HepG2 (cell line): Measurements from ENCODE around the gene TNS1. TPM values are rescaled to one million over a fixed set of nuclear protein-coding genes. Genes with fewer than 3 reads are reported as not detected.

ENCODE experiments used
- HMG20B ChIP-seq: conservative IDR thresholded peaks from 2 replicates; pipeline ENCODE4 v1.6.1; 2016; ENCODE audit warnings: missing genetic modification reagents, missing compliant biosample characterization
- NCOA5 ChIP-seq: sonication (generic); formaldehyde crosslinking; IDR thresholded peaks from 2 replicates; pipeline ENCODE4 v1.4.0; 2020; ENCODE audit warnings: missing genetic modification reagents
- SMARCE1 ChIP-seq: fragments of 450-650 bp; IDR thresholded peaks from 2 replicates; pipeline ENCODE4 v1.6.1; 2017; ENCODE audit warnings: borderline replicate concordance
- SRF ChIP-seq: IDR thresholded peaks from 2 replicates; pipeline ENCODE4 v1.6.1; 2011; ENCODE audit warnings: mild to moderate bottlenecking, low read depth, low read length, moderate library complexity
- ZBTB7A ChIP-seq: sonication (generic); formaldehyde crosslinking; IDR thresholded peaks from 2 replicates; pipeline ENCODE4 v1.8.0; 2022; ENCODE audit warnings: mild to moderate bottlenecking, missing genetic modification reagents
- ZNF180 ChIP-seq: sonication (generic); formaldehyde crosslinking; IDR thresholded peaks from 2 replicates; pipeline ENCODE4 v1.4.0; 2020; ENCODE audit warnings: low read depth, missing genetic modification reagents, borderline replicate concordance
- ZSCAN21 ChIP-seq: sonication (generic); formaldehyde crosslinking; IDR thresholded peaks from 2 replicates; pipeline ENCODE4 v1.8.0; 2022; ENCODE audit warnings: mild to moderate bottlenecking, missing genetic modification reagents, moderate library complexity, borderline replicate concordance
- polyA plus RNA-seq, 8 experiments: library from polyadenylated mRNA; depleted of rRNA in 3 of 8; stranded (reverse) in 7 of 8; unstranded in 1 of 8; fragments of >200 nt; fragmentation: Illumina TruSeq in 4 of 8; extraction: Trizol in 4 of 8; gene quantifications; 2 replicates each; pipeline versions ENCODE4 v1.2.1 to v1.2.3, GENCODE V29; 2011 to 2016; ENCODE audit warnings: low read depth in 4 of 8, missing spikeins in 1 of 8, mixed read lengths in 1 of 8; ENCODE audit not compliant: insufficient read depth in 1 of 8
- total RNA-seq, 5 experiments: library from RNA; depleted of rRNA; stranded (reverse); fragments of >200 nt; fragmentation: Illumina TruSeq; extraction: Trizol; gene quantifications; 2 replicates each; pipeline ENCODE4 v1.2.3, GENCODE V29; 2016; ENCODE audit warnings: low read depth in 1 of 5
- TF ChIP-seq, protein P1 (sequence below): sonication (generic); formaldehyde crosslinking; IDR thresholded peaks from 2 replicates; pipeline ENCODE4 v1.5.0; 2020; ENCODE audit warnings: missing genetic modification reagents
- TF ChIP-seq, protein P2 (sequence below): sonication (generic); formaldehyde crosslinking; conservative IDR thresholded peaks from 2 replicates; pipeline ENCODE4 v1.4.0; 2020; ENCODE audit warnings: missing genetic modification reagents
- TF ChIP-seq, protein P3 (sequence below): IDR thresholded peaks from 2 replicates; pipeline ENCODE4 v1.6.1; 2016; ENCODE audit warnings: low read depth, missing genetic modification reagents, missing compliant biosample characterization
- TF ChIP-seq, protein P4 (sequence below): sonication (generic); formaldehyde crosslinking; conservative IDR thresholded peaks from 2 replicates; pipeline ENCODE4 v1.8.0; 2022; ENCODE audit warnings: missing genetic modification reagents
- TF ChIP-seq, protein P5 (sequence below): sonication (generic); formaldehyde crosslinking; IDR thresholded peaks from 2 replicates; pipeline ENCODE4 v1.5.0; 2020; ENCODE audit warnings: mild to moderate bottlenecking, missing genetic modification reagents, borderline replicate concordance

TNS1 gene
- total and polyA plus RNA-seq, 2 of the 13 experiments (the other 11 are each of a cell fraction or from before 2014, with no cell fraction given), result 1.9 to 118 TPM

DNA sequence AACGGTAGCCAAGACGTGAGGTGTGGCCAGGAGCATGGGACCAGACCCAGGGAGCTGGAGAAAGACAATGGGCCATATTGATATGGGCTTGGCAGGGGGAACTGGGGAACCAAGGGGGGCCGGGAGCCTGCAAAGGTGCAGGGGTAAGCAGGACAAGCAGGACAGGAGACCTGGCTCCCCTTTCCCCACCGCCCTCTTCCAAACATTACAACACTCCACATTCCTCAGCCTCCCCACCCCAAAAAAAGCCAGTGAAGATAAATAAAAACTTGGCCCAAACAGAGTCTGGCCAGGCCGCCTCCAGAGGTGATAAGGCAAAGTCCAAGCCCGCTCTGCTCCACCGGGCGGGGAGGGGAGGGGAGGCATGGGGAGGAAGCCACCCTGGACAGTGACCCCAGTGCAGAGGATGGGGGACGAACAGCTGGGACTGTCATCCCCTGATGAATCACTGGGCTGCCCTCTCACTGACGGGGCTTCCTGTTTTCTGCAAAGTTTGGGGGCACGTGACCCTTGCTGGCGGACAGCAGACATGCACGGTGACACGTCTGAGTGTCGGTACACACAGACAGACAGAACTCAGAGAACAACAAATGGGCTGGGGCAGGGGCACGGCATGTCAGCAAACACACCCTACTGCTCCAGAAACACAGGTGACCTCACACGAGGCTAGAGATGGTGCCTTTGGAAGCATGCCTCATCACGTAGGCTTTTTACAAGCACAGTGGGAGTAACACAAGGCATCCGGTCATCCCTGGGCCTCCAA lies 100.2 kb downstream of the TNS1 start (continued):
- TF ChIP-seq, protein P1, sequence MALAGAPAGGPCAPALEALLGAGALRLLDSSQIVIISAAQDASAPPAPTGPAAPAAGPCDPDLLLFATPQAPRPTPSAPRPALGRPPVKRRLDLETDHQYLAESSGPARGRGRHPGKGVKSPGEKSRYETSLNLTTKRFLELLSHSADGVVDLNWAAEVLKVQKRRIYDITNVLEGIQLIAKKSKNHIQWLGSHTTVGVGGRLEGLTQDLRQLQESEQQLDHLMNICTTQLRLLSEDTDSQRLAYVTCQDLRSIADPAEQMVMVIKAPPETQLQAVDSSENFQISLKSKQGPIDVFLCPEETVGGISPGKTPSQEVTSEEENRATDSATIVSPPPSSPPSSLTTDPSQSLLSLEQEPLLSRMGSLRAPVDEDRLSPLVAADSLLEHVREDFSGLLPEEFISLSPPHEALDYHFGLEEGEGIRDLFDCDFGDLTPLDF (CRISPR knock-in tag), result no peak; the same call in 1 of the 2 replicates
- TF ChIP-seq, protein P2, sequence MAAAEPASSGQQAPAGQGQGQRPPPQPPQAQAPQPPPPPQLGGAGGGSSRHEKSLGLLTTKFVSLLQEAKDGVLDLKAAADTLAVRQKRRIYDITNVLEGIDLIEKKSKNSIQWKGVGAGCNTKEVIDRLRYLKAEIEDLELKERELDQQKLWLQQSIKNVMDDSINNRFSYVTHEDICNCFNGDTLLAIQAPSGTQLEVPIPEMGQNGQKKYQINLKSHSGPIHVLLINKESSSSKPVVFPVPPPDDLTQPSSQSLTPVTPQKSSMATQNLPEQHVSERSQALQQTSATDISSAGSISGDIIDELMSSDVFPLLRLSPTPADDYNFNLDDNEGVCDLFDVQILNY (CRISPR knock-in tag), result no peak
- TF ChIP-seq SMARCE1 (no peak), NCOA5 (CRISPR knock-in tag) (no peak), ZBTB7A (CRISPR knock-in tag) (no peak; the same call in 1 of the 2 replicates), ZSCAN21 (CRISPR knock-in tag) (peak; percentile 98), ZNF180 (CRISPR knock-in tag) (no peak), HMG20B (CRISPR knock-in tag) (peak; percentile 86), SRF (peak; percentile 50)
- TF ChIP-seq, protein P3, sequence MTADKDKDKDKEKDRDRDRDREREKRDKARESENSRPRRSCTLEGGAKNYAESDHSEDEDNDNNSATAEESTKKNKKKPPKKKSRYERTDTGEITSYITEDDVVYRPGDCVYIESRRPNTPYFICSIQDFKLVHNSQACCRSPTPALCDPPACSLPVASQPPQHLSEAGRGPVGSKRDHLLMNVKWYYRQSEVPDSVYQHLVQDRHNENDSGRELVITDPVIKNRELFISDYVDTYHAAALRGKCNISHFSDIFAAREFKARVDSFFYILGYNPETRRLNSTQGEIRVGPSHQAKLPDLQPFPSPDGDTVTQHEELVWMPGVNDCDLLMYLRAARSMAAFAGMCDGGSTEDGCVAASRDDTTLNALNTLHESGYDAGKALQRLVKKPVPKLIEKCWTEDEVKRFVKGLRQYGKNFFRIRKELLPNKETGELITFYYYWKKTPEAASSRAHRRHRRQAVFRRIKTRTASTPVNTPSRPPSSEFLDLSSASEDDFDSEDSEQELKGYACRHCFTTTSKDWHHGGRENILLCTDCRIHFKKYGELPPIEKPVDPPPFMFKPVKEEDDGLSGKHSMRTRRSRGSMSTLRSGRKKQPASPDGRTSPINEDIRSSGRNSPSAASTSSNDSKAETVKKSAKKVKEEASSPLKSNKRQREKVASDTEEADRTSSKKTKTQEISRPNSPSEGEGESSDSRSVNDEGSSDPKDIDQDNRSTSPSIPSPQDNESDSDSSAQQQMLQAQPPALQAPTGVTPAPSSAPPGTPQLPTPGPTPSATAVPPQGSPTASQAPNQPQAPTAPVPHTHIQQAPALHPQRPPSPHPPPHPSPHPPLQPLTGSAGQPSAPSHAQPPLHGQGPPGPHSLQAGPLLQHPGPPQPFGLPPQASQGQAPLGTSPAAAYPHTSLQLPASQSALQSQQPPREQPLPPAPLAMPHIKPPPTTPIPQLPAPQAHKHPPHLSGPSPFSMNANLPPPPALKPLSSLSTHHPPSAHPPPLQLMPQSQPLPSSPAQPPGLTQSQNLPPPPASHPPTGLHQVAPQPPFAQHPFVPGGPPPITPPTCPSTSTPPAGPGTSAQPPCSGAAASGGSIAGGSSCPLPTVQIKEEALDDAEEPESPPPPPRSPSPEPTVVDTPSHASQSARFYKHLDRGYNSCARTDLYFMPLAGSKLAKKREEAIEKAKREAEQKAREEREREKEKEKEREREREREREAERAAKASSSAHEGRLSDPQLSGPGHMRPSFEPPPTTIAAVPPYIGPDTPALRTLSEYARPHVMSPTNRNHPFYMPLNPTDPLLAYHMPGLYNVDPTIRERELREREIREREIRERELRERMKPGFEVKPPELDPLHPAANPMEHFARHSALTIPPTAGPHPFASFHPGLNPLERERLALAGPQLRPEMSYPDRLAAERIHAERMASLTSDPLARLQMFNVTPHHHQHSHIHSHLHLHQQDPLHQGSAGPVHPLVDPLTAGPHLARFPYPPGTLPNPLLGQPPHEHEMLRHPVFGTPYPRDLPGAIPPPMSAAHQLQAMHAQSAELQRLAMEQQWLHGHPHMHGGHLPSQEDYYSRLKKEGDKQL (CRISPR knock-in tag), result peak; percentile 75
- TF ChIP-seq, protein P4, sequence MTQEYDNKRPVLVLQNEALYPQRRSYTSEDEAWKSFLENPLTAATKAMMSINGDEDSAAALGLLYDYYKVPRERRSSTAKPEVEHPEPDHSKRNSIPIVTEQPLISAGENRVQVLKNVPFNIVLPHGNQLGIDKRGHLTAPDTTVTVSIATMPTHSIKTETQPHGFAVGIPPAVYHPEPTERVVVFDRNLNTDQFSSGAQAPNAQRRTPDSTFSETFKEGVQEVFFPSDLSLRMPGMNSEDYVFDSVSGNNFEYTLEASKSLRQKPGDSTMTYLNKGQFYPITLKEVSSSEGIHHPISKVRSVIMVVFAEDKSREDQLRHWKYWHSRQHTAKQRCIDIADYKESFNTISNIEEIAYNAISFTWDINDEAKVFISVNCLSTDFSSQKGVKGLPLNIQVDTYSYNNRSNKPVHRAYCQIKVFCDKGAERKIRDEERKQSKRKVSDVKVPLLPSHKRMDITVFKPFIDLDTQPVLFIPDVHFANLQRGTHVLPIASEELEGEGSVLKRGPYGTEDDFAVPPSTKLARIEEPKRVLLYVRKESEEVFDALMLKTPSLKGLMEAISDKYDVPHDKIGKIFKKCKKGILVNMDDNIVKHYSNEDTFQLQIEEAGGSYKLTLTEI, result no peak
- TF ChIP-seq, protein P5, sequence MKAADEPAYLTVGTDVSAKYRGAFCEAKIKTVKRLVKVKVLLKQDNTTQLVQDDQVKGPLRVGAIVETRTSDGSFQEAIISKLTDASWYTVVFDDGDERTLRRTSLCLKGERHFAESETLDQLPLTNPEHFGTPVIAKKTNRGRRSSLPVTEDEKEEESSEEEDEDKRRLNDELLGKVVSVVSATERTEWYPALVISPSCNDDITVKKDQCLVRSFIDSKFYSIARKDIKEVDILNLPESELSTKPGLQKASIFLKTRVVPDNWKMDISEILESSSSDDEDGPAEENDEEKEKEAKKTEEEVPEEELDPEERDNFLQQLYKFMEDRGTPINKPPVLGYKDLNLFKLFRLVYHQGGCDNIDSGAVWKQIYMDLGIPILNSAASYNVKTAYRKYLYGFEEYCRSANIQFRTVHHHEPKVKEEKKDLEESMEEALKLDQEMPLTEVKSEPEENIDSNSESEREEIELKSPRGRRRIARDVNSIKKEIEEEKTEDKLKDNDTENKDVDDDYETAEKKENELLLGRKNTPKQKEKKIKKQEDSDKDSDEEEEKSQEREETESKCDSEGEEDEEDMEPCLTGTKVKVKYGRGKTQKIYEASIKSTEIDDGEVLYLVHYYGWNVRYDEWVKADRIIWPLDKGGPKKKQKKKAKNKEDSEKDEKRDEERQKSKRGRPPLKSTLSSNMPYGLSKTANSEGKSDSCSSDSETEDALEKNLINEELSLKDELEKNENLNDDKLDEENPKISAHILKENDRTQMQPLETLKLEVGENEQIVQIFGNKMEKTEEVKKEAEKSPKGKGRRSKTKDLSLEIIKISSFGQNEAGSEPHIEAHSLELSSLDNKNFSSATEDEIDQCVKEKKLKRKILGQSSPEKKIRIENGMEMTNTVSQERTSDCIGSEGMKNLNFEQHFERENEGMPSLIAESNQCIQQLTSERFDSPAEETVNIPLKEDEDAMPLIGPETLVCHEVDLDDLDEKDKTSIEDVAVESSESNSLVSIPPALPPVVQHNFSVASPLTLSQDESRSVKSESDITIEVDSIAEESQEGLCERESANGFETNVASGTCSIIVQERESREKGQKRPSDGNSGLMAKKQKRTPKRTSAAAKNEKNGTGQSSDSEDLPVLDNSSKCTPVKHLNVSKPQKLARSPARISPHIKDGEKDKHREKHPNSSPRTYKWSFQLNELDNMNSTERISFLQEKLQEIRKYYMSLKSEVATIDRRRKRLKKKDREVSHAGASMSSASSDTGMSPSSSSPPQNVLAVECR (CRISPR knock-in tag), result peak; percentile 95
